ENCODE measurements around the gene GRM5.
"Not testable (repeated sequence)": the region's sequence is repeated elsewhere in the genome, so short reads cannot be mapped to it uniquely, and the experiment has no call there.

The GRM5 gene

DNA sequence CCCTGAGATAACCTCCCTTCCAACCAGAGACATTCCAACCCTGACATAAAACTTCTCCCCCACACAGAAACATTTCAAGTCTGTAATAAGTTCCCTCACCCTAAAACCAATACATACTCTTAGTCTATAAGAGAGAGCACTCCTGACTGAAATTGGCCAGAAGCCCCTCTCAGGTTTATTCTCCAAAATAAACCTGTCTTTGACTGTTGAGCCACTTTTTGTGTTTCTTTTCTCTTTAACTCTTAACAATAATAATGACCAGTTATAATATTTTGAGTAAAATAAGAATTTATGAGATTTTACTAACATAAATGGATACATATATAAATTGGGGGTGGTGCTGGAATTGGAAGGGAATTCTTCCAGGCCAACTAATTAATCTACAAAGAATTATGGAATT lies 93.6 kb downstream of the GRM5 start:
- no peak for DNase-seq

DNA sequence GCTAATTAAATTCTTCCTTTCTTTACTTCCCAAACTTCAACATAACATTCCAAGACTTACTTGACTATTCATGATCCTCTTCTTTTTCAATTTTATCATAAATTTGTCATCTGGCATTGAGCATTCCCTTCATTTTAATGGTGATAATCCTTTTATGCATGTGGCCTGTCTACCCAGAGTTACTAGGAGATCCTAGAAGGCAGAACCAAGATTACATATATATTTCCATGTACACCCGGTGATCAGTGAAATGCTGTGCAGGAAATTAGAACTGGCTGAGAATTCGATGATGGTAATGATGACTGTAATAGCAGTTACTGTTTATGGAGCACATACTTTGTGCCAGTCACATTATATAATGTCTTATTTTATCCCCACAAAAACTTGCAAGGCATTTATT lies 104.2 kb downstream of the GRM5 start:
- DNase-seq = not testable (repeated sequence)

GRCh38 chr11:88959857-88960256 lies 105.9 kb downstream of the GRM5 start:
- not testable (repeated sequence) for DNase-seq

- DNase-seq = no peak
These were observed 114.8 kb downstream of the GRM5 start for GRCh38 chr11:88950975-88951374.

GRCh38 chr11:88948908-88949307 lies 116.9 kb downstream of the GRM5 start:
- not testable (repeated sequence) for DNase-seq

DNA sequence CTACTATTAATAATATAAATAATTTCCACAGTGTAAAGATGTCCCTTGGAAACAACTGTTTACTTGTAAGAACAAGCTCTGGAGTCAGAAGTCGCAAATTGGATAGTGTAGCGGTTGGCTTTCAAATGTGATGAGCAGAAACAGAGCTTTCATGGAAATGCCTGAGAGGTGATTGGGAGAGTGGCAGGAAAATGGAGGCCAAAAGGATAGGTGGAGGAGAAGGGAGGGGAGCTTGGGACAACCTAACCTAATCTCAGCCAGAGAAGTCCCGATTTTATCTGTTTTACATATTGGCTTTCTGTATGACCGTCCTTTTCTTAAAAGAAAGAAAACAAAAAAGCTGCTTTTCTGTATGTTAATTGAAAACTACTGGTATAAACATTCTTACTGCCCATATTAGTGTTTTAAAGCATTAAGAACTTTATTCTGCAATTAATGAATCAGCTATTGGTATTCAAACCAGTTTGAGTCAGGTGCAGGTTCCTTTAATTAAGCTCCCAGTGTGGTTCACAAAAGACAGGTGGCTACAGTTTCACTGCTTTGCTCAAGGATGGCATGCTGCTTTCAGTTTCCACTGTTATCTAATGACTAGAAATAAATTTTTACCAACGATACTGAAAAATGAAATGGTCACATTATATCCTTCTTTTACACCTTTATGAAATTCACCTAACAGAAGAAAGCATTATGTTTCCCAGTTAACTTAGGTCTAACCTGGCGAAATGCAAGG lies 117.8 kb downstream of the GRM5 start:
- not testable (repeated sequence) for DNase-seq

- DNase-seq = not testable (repeated sequence)
These were observed 136.1 kb downstream of the GRM5 start for GRCh38 chr11:88929665-88930064.

GRCh38 chr11:88917065-88917464 lies 148.7 kb downstream of the GRM5 start:
- not testable (repeated sequence) for DNase-seq

GRCh38 chr11:88909500-88909899 lies 156.3 kb downstream of the GRM5 start:
- DNase-seq = no peak

- DNase-seq = not testable (repeated sequence)
These were observed 164.3 kb downstream of the GRM5 start for GRCh38 chr11:88901436-88901835.

DNA sequence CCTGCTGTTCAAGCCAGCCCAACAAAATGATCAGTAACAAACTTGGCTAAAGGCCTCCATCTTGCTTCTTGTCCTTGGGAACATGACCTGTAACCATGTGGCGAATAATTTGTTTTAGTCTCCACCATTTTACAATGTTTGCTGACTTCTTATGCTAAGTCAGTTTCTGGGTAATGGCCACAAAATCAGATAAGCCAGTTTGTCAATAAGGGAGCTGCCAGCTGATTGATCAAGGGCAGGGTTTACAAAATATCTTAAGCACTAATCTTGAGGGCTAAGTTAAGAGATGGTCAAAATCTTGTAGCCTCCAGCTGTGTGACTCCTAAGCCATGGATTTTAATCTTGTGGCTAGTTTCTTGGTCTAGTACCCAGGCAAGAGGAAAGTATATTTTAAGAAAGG lies 176.9 kb downstream of the GRM5 start:
- not testable (repeated sequence) for DNase-seq

GRCh38 chr11:88886796-88887195 lies 179.0 kb downstream of the GRM5 start:
- peak in 1 of 2 experiments; percentile 65 for DNase-seq

GRCh38 chr11:88882800-88883199 lies 183.0 kb downstream of the GRM5 start:
- not testable (repeated sequence) for DNase-seq

DNA sequence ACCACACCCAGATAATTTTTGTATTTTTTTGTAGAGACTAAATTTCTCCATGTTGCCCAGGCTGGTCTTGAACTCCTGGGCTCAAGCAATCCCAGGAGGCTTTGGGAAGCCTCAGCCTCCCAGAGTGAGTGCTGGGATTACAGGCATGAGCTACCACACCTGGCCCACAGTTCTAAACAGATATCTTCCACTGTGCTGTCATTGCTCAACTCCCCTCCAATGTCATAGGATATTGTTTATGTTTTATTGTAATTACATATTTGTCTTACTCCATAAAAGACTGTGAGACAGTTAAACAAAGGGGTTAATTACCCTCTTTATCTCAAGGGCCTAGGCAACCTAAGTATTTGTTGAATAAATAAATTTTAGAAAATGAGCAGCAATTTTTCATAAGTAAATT lies 204.2 kb downstream of the GRM5 start:
- no peak for DNase-seq

DNA sequence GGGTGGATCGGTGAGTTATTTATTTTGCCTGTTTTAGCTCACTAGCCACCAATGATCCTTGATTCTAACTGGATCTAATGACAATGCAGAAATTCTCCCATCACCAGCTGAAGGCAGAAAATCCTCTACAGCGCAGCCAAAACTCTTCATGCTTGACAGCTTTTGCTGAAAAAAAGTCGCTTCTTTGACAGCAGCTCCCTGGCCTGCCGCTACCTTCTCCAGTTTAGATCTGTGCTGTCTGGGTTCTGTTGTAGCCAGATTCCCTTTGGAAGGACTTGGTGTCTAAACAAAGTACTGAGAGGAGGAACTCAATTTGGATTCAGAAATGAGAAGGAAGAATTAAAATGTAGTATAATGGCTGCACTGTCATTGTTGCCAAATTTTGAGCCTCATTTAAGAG lies 205.4 kb downstream of the GRM5 start:
- DNase-seq = not testable (repeated sequence)

- DNase-seq = not testable (repeated sequence)
These were observed 211.8 kb downstream of the GRM5 start for GRCh38 chr11:88853963-88854362.

DNA sequence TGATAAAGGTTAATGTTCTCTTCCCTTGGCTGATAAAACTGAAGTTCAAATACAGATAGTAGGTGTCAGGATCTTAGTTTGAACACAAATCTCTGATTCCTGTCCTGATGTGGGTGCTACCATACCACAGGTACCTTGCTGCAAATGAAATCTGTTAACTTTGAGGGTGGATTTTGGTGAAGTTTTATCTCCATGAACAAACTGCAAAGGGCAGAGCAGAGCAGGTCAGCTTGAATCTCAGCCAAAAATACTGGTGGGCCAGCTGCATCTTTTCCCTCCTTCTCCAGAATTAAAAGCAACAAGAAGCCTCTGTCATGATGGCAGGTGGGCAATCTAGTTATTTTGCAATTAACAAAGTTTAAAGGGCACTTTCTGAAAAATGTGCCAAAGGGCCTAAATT lies 214.2 kb downstream of the GRM5 start:
- DNase-seq = not testable (repeated sequence)

DNA sequence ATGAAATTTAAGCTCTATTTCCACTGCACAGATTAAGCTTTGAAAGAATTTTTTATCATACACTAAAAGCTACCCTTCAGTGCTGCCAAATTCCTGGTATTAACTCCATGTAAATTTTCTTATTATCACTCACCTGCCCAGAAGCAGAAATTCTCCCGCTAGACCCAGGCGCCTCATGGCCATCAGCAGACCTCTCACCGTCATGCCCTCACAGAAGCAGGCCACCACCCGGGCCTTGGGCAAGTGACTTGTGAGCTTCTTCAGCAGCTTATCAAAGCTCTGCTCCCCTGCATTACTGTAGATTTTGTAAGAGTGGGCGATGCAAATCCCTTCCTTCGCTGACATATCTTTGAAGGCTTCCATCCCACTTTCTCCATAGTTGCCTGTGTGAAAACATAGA lies 216.0 kb downstream of the GRM5 start:
- DNase-seq = not testable (repeated sequence)

DNA sequence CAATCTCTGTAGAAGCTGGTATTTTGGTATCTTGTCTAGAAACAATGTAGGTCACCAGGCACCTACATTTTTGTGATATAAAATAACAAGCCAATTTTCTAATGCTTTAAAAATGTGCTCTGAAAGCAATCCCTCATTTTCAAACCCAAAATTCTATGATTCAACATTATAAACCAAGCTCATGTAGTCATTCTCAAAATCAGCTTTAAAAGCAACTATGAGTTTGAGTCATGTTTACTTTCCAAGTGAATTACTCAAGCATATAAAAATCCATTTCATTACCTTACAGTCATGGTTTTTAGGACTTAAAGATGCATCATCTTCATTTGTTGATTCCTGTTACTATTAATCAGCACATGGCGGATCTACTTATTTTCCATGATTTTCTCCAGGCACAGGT lies 216.4 kb downstream of the GRM5 start:
- no peak for DNase-seq

- DNase-seq = not testable (repeated sequence)
These were observed 219.5 kb downstream of the GRM5 start for GRCh38 chr11:88846266-88846665.

- not testable (repeated sequence) for DNase-seq
These were observed 220.8 kb downstream of the GRM5 start for GRCh38 chr11:88844941-88845340.

DNA sequence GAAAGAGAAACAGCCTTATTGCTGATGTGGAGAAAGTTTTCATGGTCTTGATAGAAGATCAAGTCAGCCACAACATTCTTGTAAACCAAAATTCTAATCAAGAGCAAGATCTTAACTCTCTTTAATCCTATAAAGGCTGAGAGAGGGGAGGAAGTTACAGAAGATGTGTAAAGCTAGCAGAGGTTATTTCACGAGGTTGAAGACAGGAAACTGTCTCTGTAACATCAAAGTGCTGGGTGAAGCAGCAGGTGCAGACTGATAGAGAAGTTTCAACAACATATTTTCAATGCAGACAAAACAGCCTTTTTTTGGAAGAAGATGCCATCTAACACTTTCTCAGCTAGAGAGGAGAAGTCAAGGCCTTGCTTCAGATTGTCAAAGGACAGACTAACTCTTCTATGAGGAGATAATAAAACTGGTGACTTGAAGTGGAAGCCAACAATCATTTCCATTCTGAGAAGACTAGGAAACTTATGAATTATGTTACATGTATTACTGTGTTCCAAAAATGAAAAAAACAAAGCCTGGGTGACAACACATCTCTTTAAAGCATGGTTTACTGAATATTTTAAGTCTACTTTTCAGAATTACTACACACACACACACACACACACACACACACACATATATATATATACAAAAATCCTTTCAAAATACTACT lies 221.9 kb downstream of the GRM5 start:
- not testable (repeated sequence) for DNase-seq

DNA sequence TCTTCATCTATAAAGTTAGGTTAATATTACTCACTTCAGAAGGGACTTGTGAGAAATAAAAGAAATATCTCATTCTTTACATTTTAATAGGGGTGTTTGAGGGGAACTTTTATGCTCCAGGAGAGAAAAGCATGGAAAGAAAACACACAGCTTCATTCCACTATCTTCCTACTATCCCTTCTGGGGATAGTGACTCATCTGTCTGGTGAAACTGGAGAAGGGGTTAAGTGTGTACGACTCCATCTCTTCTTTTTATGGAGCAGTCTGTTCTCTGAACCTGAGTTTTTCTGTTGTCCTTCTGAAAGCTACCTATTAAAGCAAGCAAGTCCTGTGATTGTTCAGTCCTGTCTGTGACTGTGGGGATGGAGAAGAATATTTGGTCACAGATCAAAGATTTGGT lies 227.6 kb downstream of the GRM5 start:
- DNase-seq = not testable (repeated sequence)

- not testable (repeated sequence) for DNase-seq
These were observed 230.1 kb downstream of the GRM5 start for GRCh38 chr11:88835709-88836108.

Measured in NCI-H446 (cell line).